Peyer's patch (tissue), 4 donors: Measurements from ENCODE around the gene TBL3.

ENCODE experiments used
- CTCF ChIP-seq, 6 experiments: fragments of 450-650 bp in 4 of 6; fragments of 200-600 bp in 2 of 6; sonication (generic) in 1 of 6; IDR thresholded peaks; one replicate each; pipeline ENCODE4 v1.5.1; 2017 to 2019; ENCODE audit warnings: antibody characterized with exemption in 6 of 6, mild to moderate bottlenecking in 3 of 6, moderate library complexity in 1 of 6
- POLR2A ChIP-seq, 2 donors: fragments of 450-650 bp; IDR thresholded peaks; one replicate each; pipeline ENCODE4 v1.5.1; 2017; ENCODE audit warnings: antibody characterized with exemption in 2 of 2, mild to moderate bottlenecking in 2 of 2, moderate library complexity in 2 of 2

DNA sequence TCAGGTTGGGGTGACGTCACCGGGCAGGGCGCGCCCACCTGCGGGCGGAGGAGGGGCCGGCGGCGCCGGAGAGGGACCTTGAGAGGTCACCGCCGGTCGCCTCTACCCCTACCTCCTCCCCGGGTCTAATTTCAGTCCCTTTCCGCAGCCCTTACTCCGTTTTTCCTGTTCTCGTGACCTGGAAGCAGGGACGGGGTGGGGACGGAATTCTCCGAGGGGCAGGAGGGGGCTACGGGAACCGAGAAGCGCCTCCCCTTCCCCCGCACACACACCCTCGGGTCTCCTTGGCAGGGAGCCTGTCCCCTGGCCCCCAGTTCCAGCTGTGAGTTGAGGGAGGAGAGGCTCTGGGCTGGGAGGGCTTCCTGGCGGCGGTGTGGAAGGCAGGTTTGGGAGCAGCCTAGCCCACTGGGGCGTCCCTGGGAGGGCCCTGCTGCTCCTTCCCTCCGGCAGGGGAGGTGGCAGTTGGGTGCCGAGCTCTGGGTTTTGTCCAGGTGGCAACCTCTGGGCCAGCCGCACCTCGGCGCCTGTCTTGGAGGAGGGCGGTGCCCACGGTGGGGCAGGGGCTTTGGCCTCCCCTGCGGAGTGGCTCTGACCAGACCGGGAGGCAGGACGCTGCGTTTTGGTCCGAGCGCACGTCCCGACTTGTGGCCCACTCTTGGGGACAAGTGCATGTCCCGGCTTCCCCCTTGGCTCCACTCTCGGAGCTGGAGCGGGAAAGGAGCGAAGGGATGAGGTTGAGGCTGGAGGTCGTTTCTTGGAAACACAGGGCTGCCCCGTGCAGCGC lies 18.7 kb downstream of the TBL3 start:
- TF ChIP-seq CTCF (IDR thresholded peaks at IDR 0.05) (no peak), POLR2A (IDR thresholded peaks at IDR 0.05) (no peak)
